Fibroblast of skin of right quadriceps (primary cell): ENCODE results near the gene RITA1.

ENCODE experiments used
- DNase-seq: peaks from one replicate; pipeline ENCODE4 v3.0.0-alpha.2; 2013

The RITA1 gene

GRCh38 chr12:113180333-113180732, 5.2 kb upstream of the RITA1 start:
- DNase-seq: no peak

GRCh38 chr12:113181975-113182374, 3.5 kb upstream of the RITA1 start:
- no peak for DNase-seq

GRCh38 chr12:113183030-113183589, 2.4 kb upstream of the RITA1 start:
- no peak for DNase-seq

GRCh38 chr12:113184098-113184899, 1.2 kb upstream of the RITA1 start:
- DNase-seq: no peak

- peak; percentile 90 for DNase-seq
Observed at GRCh38 chr12:113184900-113185179, 681 bp upstream of the RITA1 start.

- DNase-seq: no peak
Observed at GRCh38 chr12:113186033-113186365, 478 bp downstream of the RITA1 start.

GRCh38 chr12:113186666-113187325, 1.3 kb downstream of the RITA1 start:
- DNase-seq: no peak

- no peak for DNase-seq
Observed at GRCh38 chr12:113189361-113189760, 3.8 kb downstream of the RITA1 start.

GRCh38 chr12:113190761-113191160, 5.2 kb downstream of the RITA1 start:
- DNase-seq: no peak

- DNase-seq: no peak
Observed at GRCh38 chr12:113191227-113191626, 5.7 kb downstream of the RITA1 start.

GRCh38 chr12:113194971-113195391, 9.5 kb downstream of the RITA1 start:
- peak; percentile 82 for DNase-seq

- DNase-seq: no peak
Observed at GRCh38 chr12:113195598-113195997, 10.1 kb downstream of the RITA1 start.

GRCh38 chr12:113196582-113196981, 11.1 kb downstream of the RITA1 start:
- DNase-seq: no peak

GRCh38 chr12:113196990-113197389, 11.5 kb downstream of the RITA1 start:
- DNase-seq: peak; percentile 72

GRCh38 chr12:113197518-113198077, 12.1 kb downstream of the RITA1 start:
- DNase-seq: no peak

GRCh38 chr12:113198296-113198695, 12.8 kb downstream of the RITA1 start:
- no peak for DNase-seq

GRCh38 chr12:113200021-113200797, 14.7 kb downstream of the RITA1 start:
- DNase-seq: no peak

- no peak for DNase-seq
Observed at GRCh38 chr12:113201187-113202177, 16.0 kb downstream of the RITA1 start.

- DNase-seq: no peak
Observed at GRCh38 chr12:113202300-113203075, 17.0 kb downstream of the RITA1 start.

- no peak for DNase-seq
Observed at GRCh38 chr12:113203852-113204760, 18.6 kb downstream of the RITA1 start.
